ENCODE measurements around the gene PTS. TPM values are rescaled to one million over a fixed set of nuclear protein-coding genes. Genes with fewer than 3 reads are reported as not detected.

PTS gene
- total RNA-seq, 4 donors from 2014 or later, result 23.4 to 81.5 (median 38.5) TPM

DNA sequence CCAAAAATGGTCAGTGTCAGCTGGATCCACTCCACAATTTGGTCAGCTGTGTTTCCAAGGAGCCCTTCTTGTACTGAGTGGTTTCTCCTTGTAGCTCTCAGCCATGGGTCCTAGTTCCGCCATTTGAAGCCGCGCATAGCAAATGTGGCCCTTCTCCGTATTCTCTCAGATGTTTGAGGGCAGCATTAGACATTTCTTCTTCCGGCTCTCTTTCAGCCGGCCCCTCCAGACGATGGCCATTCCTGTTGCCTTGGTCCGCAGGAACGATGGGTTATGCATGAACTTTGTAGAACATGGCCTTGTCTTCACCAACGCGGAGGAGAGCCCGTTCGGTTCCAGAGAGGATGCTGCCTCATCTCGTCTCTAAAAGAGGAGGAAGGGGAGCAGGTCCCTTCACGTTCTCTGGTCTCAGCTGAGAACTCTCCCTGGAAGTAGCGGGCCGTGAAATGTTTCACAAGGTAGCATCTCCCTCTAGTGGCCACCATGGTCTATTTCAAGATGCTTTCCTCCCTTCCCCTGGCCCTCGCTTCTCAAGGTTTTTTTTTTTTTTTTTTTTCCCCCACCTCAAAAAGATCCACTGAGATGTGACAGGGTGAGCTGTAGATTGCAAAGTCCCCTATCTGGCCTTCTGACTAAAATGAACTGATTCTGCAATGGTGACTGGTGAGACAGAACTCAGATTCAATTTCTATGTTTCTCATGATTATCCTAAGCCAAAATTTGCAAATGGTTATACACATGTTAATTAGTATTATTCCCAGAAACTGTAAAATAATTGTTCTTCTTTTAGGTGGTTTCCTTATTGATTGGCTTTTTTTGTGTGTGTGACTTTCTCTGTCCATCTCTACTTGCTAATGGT lies 54.3 kb downstream of the PTS start:
- DNase-seq, result peak; percentile 35 to 59
- no peaks in the 10 kb centered on the region for H3K36me3 ChIP-seq
- no peak for TF ChIP-seq POLR2A (IDR thresholded peaks at IDR 0.05)
- TF ChIP-seq, protein P1, sequence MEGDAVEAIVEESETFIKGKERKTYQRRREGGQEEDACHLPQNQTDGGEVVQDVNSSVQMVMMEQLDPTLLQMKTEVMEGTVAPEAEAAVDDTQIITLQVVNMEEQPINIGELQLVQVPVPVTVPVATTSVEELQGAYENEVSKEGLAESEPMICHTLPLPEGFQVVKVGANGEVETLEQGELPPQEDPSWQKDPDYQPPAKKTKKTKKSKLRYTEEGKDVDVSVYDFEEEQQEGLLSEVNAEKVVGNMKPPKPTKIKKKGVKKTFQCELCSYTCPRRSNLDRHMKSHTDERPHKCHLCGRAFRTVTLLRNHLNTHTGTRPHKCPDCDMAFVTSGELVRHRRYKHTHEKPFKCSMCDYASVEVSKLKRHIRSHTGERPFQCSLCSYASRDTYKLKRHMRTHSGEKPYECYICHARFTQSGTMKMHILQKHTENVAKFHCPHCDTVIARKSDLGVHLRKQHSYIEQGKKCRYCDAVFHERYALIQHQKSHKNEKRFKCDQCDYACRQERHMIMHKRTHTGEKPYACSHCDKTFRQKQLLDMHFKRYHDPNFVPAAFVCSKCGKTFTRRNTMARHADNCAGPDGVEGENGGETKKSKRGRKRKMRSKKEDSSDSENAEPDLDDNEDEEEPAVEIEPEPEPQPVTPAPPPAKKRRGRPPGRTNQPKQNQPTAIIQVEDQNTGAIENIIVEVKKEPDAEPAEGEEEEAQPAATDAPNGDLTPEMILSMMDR (IDR thresholded peaks at IDR 0.05 in 4 of 5, conservative IDR thresholded peaks at IDR 0.05 in 1 of 5), result peak; percentile 48 to 73 (median 66)
- ATAC-seq, result peak; percentile 84 to 96
- peaks cover 0 to 4% of the 10 kb centered on the region in 2 donors for H3K4me1 ChIP-seq
- intact Hi-C loops (cut with DNase I; ENCODE audit: low total_unique reads), result loop anchor here (1.0 to 10.0 kb wide), 3 partner anchors 61 to 1034 kb away; partner anchors contain the start of gene TTC12
- in situ Hi-C loops (cut with MboI; ENCODE audit: low sequenced_read_pairs in 4 of 4), result loop anchor here (10.0 to 25.0 kb wide), 3 partner anchors 274 to 1007 kb away; no protein-coding TSS in a partner anchor
- H3K4me3 ChIP-seq, result peak overlapping the region; percentile 43 to 67 (median 60)
- no peaks in the 10 kb centered on the region for H3K9me3 ChIP-seq
- peak overlapping the region in 1 of 4 donors; percentile 29 for H3K27ac ChIP-seq
- H3K27me3 ChIP-seq, result no peaks in the 10 kb centered on the region

DNA sequence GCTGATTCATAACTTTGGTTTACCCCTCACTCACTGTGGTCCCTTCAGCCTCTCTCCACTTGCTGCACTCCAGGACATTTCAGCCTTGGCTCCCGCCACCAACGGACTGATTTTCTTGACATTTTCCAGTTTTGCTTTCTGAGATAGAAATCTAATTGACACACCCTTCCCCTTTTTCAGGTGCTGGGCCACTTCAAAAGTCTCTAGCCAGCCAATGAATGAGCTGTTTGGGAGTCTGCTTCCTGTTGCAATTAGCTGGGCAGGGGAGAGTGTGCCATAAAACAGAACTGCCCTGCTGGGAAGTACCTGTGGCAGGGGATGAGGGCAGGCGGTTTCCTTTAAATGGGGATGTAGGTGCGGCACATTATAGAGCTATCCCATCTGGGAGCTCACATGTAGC lies 55.5 kb downstream of the PTS start:
- no peak overlapping the region for H3K4me3 ChIP-seq
- H3K27me3 ChIP-seq, result no peaks in the 10 kb centered on the region
- no peaks in the 10 kb centered on the region for H3K36me3 ChIP-seq
- TF ChIP-seq POLR2A (IDR thresholded peaks at IDR 0.05), result no peak
- TF ChIP-seq, protein P1 (IDR thresholded peaks at IDR 0.05 in 4 of 5, conservative IDR thresholded peaks at IDR 0.05 in 1 of 5), result no peak
- H3K27ac ChIP-seq, result no peak overlapping the region
- ATAC-seq (no peak), DNase-seq (no peak)
- intact Hi-C loops (cut with DNase I; ENCODE audit: low total_unique reads) (loop anchor here (5.0 to 10.0 kb wide), 2 partner anchors 169 to 1033 kb away; partner anchors contain the start of gene TTC12), in situ Hi-C loops (cut with MboI; ENCODE audit: low sequenced_read_pairs in 4 of 4) (loop anchor here (10.0 to 25.0 kb wide), 3 partner anchors 273 to 1006 kb away; no protein-coding TSS in a partner anchor)
- H3K4me1 ChIP-seq, result peaks cover 0 to 4% of the 10 kb centered on the region in 2 donors
- H3K9me3 ChIP-seq, result no peaks in the 10 kb centered on the region

Other genes with a start within 250 kb of the PTS start
- gene DLAT, start 201.0 kb upstream of the PTS start, total RNA-seq, result 100 to 1,000 TPM in 1 of 4 donors, 10 to 100 TPM in 3; 60.1 to 117 (median 67.8) TPM
- 1 to 10 TPM in 2 of 4 donors, under 1 TPM in 2; 0.42 to 1.6 (median 0.92) TPM for gene PIH1D2, start 152.4 kb upstream of the PTS start, total RNA-seq
- 10 to 100 TPM in 2 of 4 donors, 1 to 10 TPM in 2; 4.0 to 10.5 (median 9.0) TPM for gene NKAPD1, start 152.1 kb upstream of the PTS start, total RNA-seq
- gene TIMM8B, start 139.7 kb upstream of the PTS start, total RNA-seq, result 10 to 100 TPM; 60.3 to 93.2 (median 69.4) TPM
- gene SDHD, start 139.6 kb upstream of the PTS start, total RNA-seq, result 100 to 1,000 TPM; 170 to 261 (median 202) TPM
- 10 to 100 TPM in 1 of 4 donors, 1 to 10 TPM in 2, under 1 TPM in 1; 0.58 to 11.7 (median 6.8) TPM for gene IL18, start 62.3 kb upstream of the PTS start, total RNA-seq
- 1 to 10 TPM in 1 of 4 donors, under 1 TPM in 2, not detected in 1; 0.62 to 2.1 (median 0.68) TPM for gene TEX12, start 59.1 kb upstream of the PTS start, total RNA-seq
- 1 to 10 TPM; 2.9 to 5.8 (median 4.2) TPM for gene BCO2, start 50.9 kb upstream of the PTS start, total RNA-seq
- not detected for gene PLET1, start 34.4 kb downstream of the PTS start, total RNA-seq